WTC11 (cell line): Measurements from ENCODE around the gene P4HB.

ENCODE experiments used
- TF ChIP-seq, protein P1 (sequence below): fragments of 200-600 bp; IDR thresholded peaks from 2 replicates; pipeline ENCODE4 v1.8.0; 2022; ENCODE audit warnings: antibody characterized with exemption
- TF ChIP-seq, protein P2 (sequence below): sonication (generic); formaldehyde crosslinking; IDR thresholded peaks from 2 replicates; pipeline ENCODE4 v1.8.1; 2023; ENCODE audit warnings: mild to moderate bottlenecking, missing genetic modification reagents, moderate library complexity

DNA sequence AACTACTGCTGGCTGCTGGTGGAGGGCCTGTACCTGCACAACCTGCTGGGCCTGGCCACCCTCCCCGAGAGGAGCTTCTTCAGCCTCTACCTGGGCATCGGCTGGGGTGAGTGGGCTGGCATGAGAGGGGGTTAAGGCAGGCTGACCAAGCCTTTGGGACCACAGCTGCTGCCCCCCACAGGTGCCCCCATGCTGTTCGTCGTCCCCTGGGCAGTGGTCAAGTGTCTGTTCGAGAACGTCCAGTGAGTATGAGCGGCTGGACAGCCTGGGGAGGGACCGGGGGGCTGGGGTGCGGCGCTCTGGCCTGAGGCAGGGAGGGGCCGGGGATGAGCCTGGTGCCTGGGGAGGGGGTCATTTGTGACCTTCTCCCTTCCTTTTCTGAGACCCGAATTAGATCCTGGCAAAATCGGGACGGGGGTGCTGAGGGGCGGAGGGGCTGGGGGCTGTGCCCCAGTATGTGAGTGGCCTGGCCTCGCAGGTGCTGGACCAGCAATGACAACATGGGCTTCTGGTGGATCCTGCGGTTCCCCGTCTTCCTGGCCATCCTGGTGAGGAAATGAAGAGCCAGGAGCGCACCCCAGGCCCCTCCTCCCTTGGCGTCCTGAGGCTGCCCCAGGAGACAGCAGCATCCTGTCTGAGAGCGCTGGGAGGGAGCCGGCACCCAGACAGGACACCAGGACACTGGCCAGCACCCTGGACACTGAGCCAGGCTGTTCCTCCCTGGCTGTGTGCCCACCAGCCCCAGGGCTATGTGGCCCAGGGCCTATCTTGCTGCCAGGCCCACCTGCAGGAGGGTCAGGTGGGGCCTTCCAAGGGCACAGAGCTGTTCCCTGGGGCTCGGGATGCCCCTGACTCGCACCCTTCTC lies 48.4 kb downstream of the P4HB start:
- TF ChIP-seq, protein P1, sequence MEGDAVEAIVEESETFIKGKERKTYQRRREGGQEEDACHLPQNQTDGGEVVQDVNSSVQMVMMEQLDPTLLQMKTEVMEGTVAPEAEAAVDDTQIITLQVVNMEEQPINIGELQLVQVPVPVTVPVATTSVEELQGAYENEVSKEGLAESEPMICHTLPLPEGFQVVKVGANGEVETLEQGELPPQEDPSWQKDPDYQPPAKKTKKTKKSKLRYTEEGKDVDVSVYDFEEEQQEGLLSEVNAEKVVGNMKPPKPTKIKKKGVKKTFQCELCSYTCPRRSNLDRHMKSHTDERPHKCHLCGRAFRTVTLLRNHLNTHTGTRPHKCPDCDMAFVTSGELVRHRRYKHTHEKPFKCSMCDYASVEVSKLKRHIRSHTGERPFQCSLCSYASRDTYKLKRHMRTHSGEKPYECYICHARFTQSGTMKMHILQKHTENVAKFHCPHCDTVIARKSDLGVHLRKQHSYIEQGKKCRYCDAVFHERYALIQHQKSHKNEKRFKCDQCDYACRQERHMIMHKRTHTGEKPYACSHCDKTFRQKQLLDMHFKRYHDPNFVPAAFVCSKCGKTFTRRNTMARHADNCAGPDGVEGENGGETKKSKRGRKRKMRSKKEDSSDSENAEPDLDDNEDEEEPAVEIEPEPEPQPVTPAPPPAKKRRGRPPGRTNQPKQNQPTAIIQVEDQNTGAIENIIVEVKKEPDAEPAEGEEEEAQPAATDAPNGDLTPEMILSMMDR = no peak
- TF ChIP-seq, protein P2, sequence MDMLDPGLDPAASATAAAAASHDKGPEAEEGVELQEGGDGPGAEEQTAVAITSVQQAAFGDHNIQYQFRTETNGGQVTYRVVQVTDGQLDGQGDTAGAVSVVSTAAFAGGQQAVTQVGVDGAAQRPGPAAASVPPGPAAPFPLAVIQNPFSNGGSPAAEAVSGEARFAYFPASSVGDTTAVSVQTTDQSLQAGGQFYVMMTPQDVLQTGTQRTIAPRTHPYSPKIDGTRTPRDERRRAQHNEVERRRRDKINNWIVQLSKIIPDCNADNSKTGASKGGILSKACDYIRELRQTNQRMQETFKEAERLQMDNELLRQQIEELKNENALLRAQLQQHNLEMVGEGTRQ (CRISPR knock-in tag) = no peak
